Measurements from ENCODE around the gene HDAC10.

The HDAC10 gene

GRCh38 chr22:50199251-50199721, 51.8 kb downstream of the HDAC10 start:
- DNase-seq = no peak

GRCh38 chr22:50198624-50199017, 52.4 kb downstream of the HDAC10 start:
- no peak for DNase-seq

- DNase-seq = no peak
These were observed 53.0 kb downstream of the HDAC10 start for GRCh38 chr22:50197856-50198623.

GRCh38 chr22:50197000-50197800, 53.9 kb downstream of the HDAC10 start:
- no peak for DNase-seq

- DNase-seq = no peak
These were observed 54.8 kb downstream of the HDAC10 start for GRCh38 chr22:50196256-50196655.
